Prostate gland (tissue), 2 donors: Measurements from ENCODE around the gene SMYD2. TPM values are rescaled to one million over a fixed set of nuclear protein-coding genes. Genes with fewer than 3 reads are reported as not detected.
A peak's percentile ranks its signal among the peaks of the same experiment; 100 is the strongest.

ENCODE experiments used
- DNase-seq: peaks from one replicate; pipeline ENCODE4 v3.0.0-alpha.2; 2019; ENCODE audit warnings: low spot score
- H3K27ac ChIP-seq, 2 donors: fragments of 200-600 bp; sonication (generic); 2 replicates each; pipeline ENCODE4 v1.5.1; 2017 to 2019
- H3K27me3 ChIP-seq: fragments of 200-600 bp; sonication (generic); replicated peaks from 2 replicates; pipeline ENCODE4 v1.5.1; 2019; ENCODE audit not compliant: insufficient read depth
- H3K36me3 ChIP-seq, 2 donors: fragments of 200-600 bp; sonication (generic); 1 replicate in 1 of 2; 2 replicates in 1 of 2; pipeline versions ENCODE4 v1.5.1 to v1.8.1; 2017 to 2019
- H3K4me1 ChIP-seq: fragments of 200-600 bp; sonication (generic); replicated peaks from 2 replicates; pipeline ENCODE4 v1.5.1; 2019
- H3K4me3 ChIP-seq, 2 donors: fragments of 200-600 bp; sonication (generic); 2 replicates each; pipeline ENCODE4 v1.5.1; 2017 to 2019
- H3K9me3 ChIP-seq: fragments of 200-600 bp; sonication (generic); 2 replicates; pipeline ENCODE4 v1.5.1; 2017
- CTCF ChIP-seq, 4 experiments: fragments of 200-600 bp in 2 of 4; fragments of 450-650 bp in 2 of 4; sonication (generic) in 2 of 4; IDR thresholded peaks; 1 replicate in 3 of 4; 2 replicates in 1 of 4; pipeline ENCODE4 v1.5.1; 2016 to 2019; ENCODE audit warnings: antibody characterized with exemption in 4 of 4, mild to moderate bottlenecking in 2 of 4, moderate library complexity in 2 of 4
- POLR2A ChIP-seq: fragments of 450-650 bp; IDR thresholded peaks from one replicate; pipeline ENCODE4 v1.6.1; 2016; ENCODE audit warnings: antibody characterized with exemption, mild to moderate bottlenecking
- POLR2AphosphoS5 ChIP-seq: sonication (generic); formaldehyde crosslinking; IDR thresholded peaks from one replicate; pipeline ENCODE4 v1.6.1; 2017; ENCODE audit warnings: antibody characterized with exemption
- WGBS: methylation state at CpG from one replicate; pipeline ENCODE4 v1.1.5; 2018; 5-methylcytosine and 5-hydroxymethylcytosine counted together
- intact Hi-C: fragments of 100-400 bp; cut with DNase I; formaldehyde crosslinking; loops from one replicate; pipeline ENCODE4 v1.14.2; 2022
- total RNA-seq, 2 donors: library from RNA; depleted of rRNA; stranded (reverse); fragments of >200 nt; gene quantifications; one replicate each; pipeline ENCODE4 v1.1.0, GENCODE V29; 2016

The SMYD2 gene
- total RNA-seq, 2 donors from 2014 or later: 18.6 to 50.4 TPM

GRCh38 chr1:214277704-214278635, 3.0 kb upstream of the SMYD2 start:
- Histone ChIP-seq H3K36me3 (no peaks in the 10 kb centered on the region), H3K27me3 (no peaks in the 10 kb centered on the region), H3K4me3 (no peak overlapping the region), H3K4me1 (no peaks in the 10 kb centered on the region), H3K9me3 (no peaks in the 10 kb centered on the region), H3K27ac (no peak overlapping the region)
- intact Hi-C loops: loop anchor here (10.0 kb wide), 1 partner anchor 307 kb away; no protein-coding TSS in a partner anchor
- no peak for DNase-seq
- no peak for TF ChIP-seq CTCF (IDR thresholded peaks at IDR 0.05)
- no peak for TF ChIP-seq POLR2AphosphoS5
- no peak for TF ChIP-seq POLR2A
- WGBS: 71% methylated on average over 11 of the region's 11 CpGs

- TF ChIP-seq POLR2AphosphoS5 (no peak), POLR2A (no peak), CTCF (IDR thresholded peaks at IDR 0.05) (no peak)
- DNase-seq: peak; percentile 29
- H3K27ac ChIP-seq: peak overlapping the region; percentile 79 to 80
Observed at GRCh38 chr1:214280386-214281020, 456 bp upstream of the SMYD2 start.

GRCh38 chr1:214281720-214282629, 1.0 kb downstream of the SMYD2 start:
- Histone ChIP-seq H3K4me1 (no peaks in the 10 kb centered on the region), H3K36me3 (no peaks in the 10 kb centered on the region), H3K9me3 (no peaks in the 10 kb centered on the region), H3K4me3 (peak overlapping the region; percentile 83 to 84), H3K27me3 (no peaks in the 10 kb centered on the region), H3K27ac (peak overlapping the region; percentile 79 to 80)
- no peak for TF ChIP-seq POLR2AphosphoS5
- TF ChIP-seq POLR2A: no peak
- TF ChIP-seq CTCF (IDR thresholded peaks at IDR 0.05): no peak
- DNase-seq: no peak
- 8% methylated on average over 14 of the region's 14 CpGs for WGBS
- intact Hi-C loops: no loop called here

More at GRCh38 chr1:214280386-214281020, 456 bp upstream of the SMYD2 start:
- Histone ChIP-seq H3K27me3 (no peaks in the 10 kb centered on the region), H3K36me3 (no peaks in the 10 kb centered on the region), H3K4me1 (no peaks in the 10 kb centered on the region), H3K4me3 (peak overlapping the region; percentile 83 to 84), H3K9me3 (no peaks in the 10 kb centered on the region)
- 2% methylated on average over 37 of the region's 42 CpGs for WGBS
- intact Hi-C loops: no loop called here

- no peaks in the 10 kb centered on the region for H3K4me1 ChIP-seq
- DNase-seq: no peak
- H3K27me3 ChIP-seq: no peaks in the 10 kb centered on the region
- no peak overlapping the region for H3K27ac ChIP-seq
- intact Hi-C loops: no loop called here
- H3K9me3 ChIP-seq: no peaks in the 10 kb centered on the region
- H3K4me3 ChIP-seq: no peak overlapping the region
- 82% methylated on average over 9 of the region's 9 CpGs for WGBS
- TF ChIP-seq POLR2A (no peak), CTCF (IDR thresholded peaks at IDR 0.05) (no peak), POLR2AphosphoS5 (no peak)
- no peaks in the 10 kb centered on the region for H3K36me3 ChIP-seq
Observed at GRCh38 chr1:214282630-214283242, 1.8 kb downstream of the SMYD2 start.
